ENCODE results near the gene TNS3.

- TF ChIP-seq CTCF (conservative IDR thresholded peaks at IDR 0.05 in 1 of 2, IDR thresholded peaks at IDR 0.05 in 1 of 2; ENCODE audit: extremely low read depth in 1 of 2, insufficient read depth in 1 of 2, low read depth in 1 of 2, low read length in 2 of 2) (no peak), EZH2 (IDR thresholded peaks at IDR 0.05; ENCODE audit: borderline replicate concordance, low read length) (no peak)
Observed at GRCh38 chr7:47258798-47259197, 323.1 kb downstream of the TNS3 start.
